Measurements from ENCODE around the gene TMEM100. TPM values are rescaled to one million over a fixed set of nuclear protein-coding genes. Genes with fewer than 3 reads are reported as not detected.
A peak's percentile ranks its signal among the peaks of the same experiment; 100 is the strongest.

The TMEM100 gene
- total RNA-seq, 1 donor from 2014 or later: 13.5 TPM

GRCh38 chr17:55726440-55726839 is 3.8 kb upstream of the TMEM100 start:
- DNase-seq (ENCODE audit: low spot score): peak; percentile 81

GRCh38 chr17:55723488-55723848 is 804 bp upstream of the TMEM100 start:
- ATAC-seq (no peak), DNase-seq (ENCODE audit: low spot score) (no peak)
- intact Hi-C loops (cut with DNase I): no loop called here

More at GRCh38 chr17:55726440-55726839, 3.8 kb upstream of the TMEM100 start:
- intact Hi-C loops (cut with DNase I): no loop called here
- ATAC-seq: peak; percentile 57

GRCh38 chr17:55722016-55722736 is 488 bp downstream of the TMEM100 start:
- intact Hi-C loops (cut with DNase I): no loop called here
- ATAC-seq (peak; percentile 8), DNase-seq (ENCODE audit: low spot score) (no peak)

GRCh38 chr17:55720919-55721836 is 1.5 kb downstream of the TMEM100 start:
- DNase-seq (ENCODE audit: low spot score): no peak
- no peak for ATAC-seq
- intact Hi-C loops (cut with DNase I): no loop called here

- DNase-seq (ENCODE audit: low spot score) (peak; percentile 92), ATAC-seq (peak; percentile 53)
- intact Hi-C loops (cut with DNase I): no loop called here
These were observed 4.5 kb downstream of the TMEM100 start for GRCh38 chr17:55717898-55718735.

- DNase-seq (ENCODE audit: low spot score) (no peak), ATAC-seq (no peak)
- intact Hi-C loops (cut with DNase I): no loop called here
These were observed 5.2 kb downstream of the TMEM100 start for GRCh38 chr17:55717432-55717831.

- ATAC-seq: peak; percentile 69
- DNase-seq (ENCODE audit: low spot score): no peak
- intact Hi-C loops (cut with DNase I): no loop called here
These were observed 11.7 kb downstream of the TMEM100 start for GRCh38 chr17:55710829-55711496.

GRCh38 chr17:55710410-55710809 is 12.3 kb downstream of the TMEM100 start:
- DNase-seq (ENCODE audit: low spot score) (no peak), ATAC-seq (peak; percentile 85)
- intact Hi-C loops (cut with DNase I): no loop called here

GRCh38 chr17:55709984-55710383 is 12.7 kb downstream of the TMEM100 start:
- intact Hi-C loops (cut with DNase I): no loop called here
- ATAC-seq (peak; percentile 81), DNase-seq (ENCODE audit: low spot score) (no peak)

GRCh38 chr17:55709440-55709839 is 13.2 kb downstream of the TMEM100 start:
- ATAC-seq: no peak
- intact Hi-C loops (cut with DNase I): no loop called here
- no peak for DNase-seq (ENCODE audit: low spot score)

- ATAC-seq (no peak), DNase-seq (ENCODE audit: low spot score) (no peak)
- intact Hi-C loops (cut with DNase I): no loop called here
These were observed 14.3 kb downstream of the TMEM100 start for GRCh38 chr17:55708175-55708974.

- intact Hi-C loops (cut with DNase I): no loop called here
- DNase-seq (ENCODE audit: low spot score) (no peak), ATAC-seq (no peak)
These were observed 15.6 kb downstream of the TMEM100 start for GRCh38 chr17:55706808-55707773.

GRCh38 chr17:55705847-55706246 is 16.8 kb downstream of the TMEM100 start:
- intact Hi-C loops (cut with DNase I): no loop called here
- ATAC-seq (no peak), DNase-seq (ENCODE audit: low spot score) (no peak)

- DNase-seq (ENCODE audit: low spot score) (no peak), ATAC-seq (no peak)
- intact Hi-C loops (cut with DNase I): no loop called here
These were observed 18.3 kb downstream of the TMEM100 start for GRCh38 chr17:55704401-55704800.

- DNase-seq (ENCODE audit: low spot score) (no peak), ATAC-seq (no peak)
- intact Hi-C loops (cut with DNase I): no loop called here
These were observed 20.5 kb downstream of the TMEM100 start for GRCh38 chr17:55702150-55702549.

- DNase-seq (ENCODE audit: low spot score): no peak
These were observed 23.3 kb downstream of the TMEM100 start for GRCh38 chr17:55699181-55699860.

More at GRCh38 chr17:55699181-55699860, 23.3 kb downstream of the TMEM100 start:
- ATAC-seq: peak; percentile 49
- intact Hi-C loops (cut with DNase I): no loop called here
